NCI-H510A treated with DMSO at 0.1 percent for 48 hours (cell line): ENCODE measurements around the gene TMEM88.

Experiments
- DNase-seq: peaks from one replicate; lab custom pipeline; 2025; lab: John Stamatoyannopoulos, UW

The TMEM88 gene

DNA sequence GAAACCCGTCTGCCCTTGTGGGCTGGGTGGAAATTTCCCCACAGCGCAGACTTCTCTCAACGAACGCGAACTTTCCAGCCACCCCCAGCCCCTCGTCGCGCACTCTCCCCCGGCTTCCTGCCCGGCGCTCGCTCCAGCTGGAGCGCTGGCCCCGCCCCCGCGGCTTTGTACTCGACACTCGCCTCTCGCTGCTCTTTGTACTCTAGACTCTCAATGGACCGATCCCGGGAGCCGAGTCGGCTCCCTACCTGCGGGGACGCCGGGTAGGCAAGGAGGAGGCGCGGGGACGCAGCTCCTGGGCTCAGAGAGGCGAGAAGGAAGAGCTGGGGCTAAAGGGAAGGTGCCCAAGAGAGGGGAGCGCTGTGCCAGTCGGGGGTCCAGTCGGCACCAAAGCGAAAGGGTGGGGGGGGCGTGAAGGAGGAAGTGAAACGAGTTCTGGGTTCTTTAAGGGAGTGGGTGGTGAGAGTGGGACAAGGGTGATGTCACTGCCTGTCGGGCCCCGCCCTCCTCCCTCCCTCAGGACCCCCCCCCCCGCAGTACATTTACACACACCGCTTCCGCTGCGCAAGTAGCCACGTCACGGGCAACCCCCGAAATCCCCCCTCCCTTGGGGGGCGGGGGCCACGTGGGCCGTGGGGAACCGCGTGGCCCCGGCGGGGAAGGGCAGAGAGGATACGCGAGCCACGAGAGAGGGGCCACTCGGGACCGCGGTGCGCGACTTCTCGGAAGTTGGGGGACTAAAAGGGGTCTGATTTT is 11.2 kb upstream of the TMEM88 start:
- peak; percentile 88 for DNase-seq

DNA sequence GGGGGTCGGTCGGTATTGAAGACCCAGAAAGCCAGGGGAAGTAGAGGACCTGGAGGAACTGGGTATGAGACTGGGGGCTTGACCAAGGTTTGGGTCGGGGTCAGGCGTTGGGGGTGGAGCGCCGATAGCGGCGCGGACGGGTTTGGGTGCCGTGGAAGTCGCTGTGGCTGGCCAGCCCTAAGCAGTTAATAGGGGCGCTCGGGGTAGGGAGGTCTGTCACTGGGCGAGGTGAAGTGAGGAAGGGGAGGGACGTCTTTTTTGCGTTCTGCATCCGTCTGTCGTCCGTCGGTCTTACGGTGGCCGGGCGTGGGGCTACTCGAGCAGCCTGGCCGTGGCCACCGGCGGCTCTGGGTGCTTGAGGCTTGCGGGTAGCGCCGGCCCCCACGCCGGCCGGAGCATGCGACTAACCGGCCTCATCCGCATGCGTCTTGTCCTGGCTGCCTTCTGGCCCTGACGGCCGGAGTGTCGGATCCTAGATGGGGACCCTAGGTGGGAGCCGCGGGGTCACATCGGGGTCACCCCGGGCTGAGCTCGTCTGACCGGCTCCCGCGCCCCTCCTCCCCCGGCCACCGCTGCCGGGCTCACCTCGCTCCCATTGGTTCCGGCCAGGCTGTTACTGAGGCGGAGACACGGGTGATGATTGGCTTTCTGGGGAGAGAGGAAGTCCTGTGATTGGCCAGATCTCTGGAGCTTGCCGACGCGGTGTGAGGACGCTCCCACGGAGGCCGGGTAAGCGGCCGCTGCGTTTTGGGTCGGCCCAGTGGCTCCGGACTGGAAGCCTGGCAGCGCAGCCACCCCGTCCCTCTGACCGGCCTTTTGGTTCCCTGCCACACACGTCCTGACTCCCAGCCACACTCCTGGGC is 10.3 kb upstream of the TMEM88 start:
- peak; percentile 92 for DNase-seq

- DNase-seq: no peak
These were observed 9.4 kb upstream of the TMEM88 start for GRCh38 chr17:7845359-7846062.

- no peak for DNase-seq
These were observed 8.7 kb upstream of the TMEM88 start for GRCh38 chr17:7846063-7846735.

DNA sequence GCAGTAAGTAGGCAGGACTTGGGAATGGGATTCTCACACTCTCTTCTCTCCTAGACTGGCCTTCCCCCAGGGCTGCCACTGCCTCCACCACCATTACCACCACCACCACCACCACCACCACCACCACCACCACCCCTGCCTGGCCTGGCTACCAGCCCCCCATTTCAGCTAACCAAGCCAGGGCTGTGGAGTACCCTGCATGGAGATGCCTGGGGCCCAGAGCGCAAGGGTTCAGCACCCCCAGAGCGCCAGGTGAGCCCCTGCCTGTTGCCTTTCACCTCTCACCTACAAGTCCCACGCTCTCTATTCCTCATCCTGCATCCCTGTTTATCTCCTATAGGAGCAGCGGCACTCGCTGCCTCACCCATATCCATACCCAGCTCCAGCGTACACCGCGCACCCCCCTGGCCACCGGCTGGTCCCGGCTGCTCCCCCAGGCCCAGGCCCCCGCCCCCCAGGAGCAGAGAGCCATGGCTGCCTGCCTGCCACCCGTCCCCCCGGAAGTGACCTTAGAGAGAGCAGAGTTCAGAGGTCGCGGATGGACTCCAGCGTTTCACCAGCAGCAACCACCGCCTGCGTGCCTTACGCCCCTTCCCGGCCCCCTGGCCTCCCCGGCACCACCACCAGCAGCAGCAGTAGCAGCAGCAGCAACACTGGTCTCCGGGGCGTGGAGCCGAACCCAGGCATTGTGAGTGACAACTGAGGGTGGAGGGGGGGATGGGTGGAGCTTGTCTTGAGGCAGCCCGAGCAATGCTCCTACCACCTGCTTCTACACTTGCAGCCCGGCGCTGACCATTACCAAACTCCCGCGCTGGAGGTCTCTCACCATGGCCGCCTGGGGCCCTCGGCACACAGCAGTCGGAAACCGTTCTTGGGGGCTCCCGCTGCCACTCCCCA is 7.9 kb upstream of the TMEM88 start:
- DNase-seq: no peak

DNA sequence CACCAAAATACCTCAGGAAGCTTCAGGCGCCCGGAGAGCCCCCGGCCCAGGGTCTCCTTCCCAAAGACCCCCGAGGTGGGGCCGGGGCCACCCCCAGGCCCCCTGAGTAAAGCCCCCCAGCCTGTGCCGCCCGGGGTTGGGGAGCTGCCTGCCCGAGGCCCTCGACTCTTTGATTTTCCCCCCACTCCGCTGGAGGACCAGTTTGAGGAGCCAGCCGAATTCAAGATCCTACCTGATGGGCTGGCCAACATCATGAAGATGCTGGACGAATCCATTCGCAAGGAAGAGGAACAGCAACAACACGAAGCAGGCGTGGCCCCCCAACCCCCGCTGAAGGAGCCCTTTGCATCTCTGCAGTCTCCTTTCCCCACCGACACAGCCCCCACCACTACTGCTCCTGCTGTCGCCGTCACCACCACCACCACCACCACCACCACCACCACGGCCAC is 6.7 kb upstream of the TMEM88 start:
- no peak for DNase-seq

DNA sequence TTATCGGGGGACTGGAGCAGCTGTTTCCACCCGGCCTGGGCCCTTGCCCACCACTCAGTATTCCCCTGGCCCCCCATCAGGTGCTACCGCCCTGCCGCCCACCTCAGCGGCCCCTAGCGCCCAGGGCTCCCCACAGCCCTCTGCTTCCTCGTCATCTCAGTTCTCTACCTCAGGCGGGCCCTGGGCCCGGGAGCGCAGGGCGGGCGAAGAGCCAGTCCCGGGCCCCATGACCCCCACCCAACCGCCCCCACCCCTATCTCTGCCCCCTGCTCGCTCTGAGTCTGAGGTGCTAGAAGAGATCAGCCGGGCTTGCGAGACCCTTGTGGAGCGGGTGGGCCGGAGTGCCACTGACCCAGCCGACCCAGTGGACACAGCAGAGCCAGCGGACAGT is 6.1 kb upstream of the TMEM88 start:
- no peak for DNase-seq

DNA sequence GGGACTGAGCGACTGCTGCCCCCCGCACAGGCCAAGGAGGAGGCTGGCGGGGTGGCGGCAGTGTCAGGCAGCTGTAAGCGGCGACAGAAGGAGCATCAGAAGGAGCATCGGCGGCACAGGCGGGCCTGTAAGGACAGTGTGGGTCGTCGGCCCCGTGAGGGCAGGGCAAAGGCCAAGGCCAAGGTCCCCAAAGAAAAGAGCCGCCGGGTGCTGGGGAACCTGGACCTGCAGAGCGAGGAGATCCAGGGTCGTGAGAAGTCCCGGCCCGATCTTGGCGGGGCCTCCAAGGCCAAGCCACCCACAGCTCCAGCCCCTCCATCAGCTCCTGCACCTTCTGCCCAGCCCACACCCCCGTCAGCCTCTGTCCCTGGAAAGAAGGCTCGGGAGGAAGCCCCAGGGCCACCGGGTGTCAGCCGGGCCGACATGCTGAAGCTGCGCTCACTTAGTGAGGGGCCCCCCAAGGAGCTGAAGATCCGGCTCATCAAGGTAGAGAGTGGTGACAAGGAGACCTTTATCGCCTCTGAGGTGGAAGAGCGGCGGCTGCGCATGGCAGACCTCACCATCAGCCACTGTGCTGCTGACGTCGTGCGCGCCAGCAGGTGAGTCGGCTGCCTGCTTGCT is 5.6 kb upstream of the TMEM88 start:
- no peak for DNase-seq

DNA sequence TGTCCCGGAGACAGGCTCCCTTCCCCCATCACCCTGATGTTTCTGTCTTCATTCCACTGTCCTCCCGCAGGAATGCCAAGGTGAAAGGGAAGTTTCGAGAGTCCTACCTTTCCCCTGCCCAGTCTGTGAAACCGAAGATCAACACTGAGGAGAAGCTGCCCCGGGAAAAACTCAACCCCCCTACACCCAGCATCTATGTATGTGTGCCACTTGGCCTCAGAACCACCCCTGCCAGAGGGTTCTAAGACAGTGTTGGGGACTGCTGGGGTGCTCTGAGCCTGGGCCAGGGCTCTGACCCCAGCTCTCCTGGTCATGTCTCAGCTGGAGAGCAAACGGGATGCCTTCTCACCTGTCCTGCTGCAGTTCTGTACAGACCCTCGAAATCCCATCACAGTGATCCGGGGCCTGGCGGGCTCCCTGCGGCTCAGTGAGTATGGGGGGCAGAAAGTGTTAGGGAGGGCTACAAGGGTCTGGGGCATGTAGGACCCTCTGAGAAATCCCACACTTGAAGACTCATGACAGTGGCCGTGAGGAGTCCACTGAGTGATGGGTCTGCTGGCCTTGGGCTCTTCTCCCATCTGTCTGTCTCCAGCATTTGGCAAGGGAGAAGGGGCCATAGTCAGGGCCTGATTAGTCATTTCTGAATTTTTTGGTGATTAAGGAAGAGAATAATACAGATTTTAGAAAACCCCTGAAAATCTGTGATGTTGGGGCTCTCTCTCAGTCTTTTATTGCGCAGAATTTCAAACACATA is 4.9 kb upstream of the TMEM88 start:
- DNase-seq: no peak

GRCh38 chr17:7850701-7851437 is 4.0 kb upstream of the TMEM88 start:
- DNase-seq: no peak

- DNase-seq: peak; percentile 15
These were observed 3.2 kb upstream of the TMEM88 start for GRCh38 chr17:7851438-7852261.

DNA sequence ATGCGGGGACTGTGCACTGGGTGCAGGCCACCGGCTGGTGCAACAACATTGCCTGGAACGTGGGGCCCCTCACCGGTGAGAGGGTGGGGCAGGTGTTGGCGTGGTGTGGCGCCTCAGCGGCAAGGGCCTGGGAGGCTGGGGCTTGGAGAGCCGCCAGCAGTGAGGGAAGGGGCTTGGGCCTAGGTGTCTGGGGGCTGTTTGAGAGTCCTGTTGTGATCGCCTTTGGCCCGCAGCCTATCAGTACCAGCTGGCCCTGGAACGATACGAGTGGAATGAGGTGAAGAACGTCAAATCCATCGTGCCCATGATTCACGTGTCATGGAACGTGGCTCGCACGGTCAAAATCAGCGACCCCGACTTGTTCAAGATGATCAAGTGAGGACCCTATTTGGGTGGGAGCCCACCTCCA is 2.6 kb upstream of the TMEM88 start:
- DNase-seq: no peak

DNA sequence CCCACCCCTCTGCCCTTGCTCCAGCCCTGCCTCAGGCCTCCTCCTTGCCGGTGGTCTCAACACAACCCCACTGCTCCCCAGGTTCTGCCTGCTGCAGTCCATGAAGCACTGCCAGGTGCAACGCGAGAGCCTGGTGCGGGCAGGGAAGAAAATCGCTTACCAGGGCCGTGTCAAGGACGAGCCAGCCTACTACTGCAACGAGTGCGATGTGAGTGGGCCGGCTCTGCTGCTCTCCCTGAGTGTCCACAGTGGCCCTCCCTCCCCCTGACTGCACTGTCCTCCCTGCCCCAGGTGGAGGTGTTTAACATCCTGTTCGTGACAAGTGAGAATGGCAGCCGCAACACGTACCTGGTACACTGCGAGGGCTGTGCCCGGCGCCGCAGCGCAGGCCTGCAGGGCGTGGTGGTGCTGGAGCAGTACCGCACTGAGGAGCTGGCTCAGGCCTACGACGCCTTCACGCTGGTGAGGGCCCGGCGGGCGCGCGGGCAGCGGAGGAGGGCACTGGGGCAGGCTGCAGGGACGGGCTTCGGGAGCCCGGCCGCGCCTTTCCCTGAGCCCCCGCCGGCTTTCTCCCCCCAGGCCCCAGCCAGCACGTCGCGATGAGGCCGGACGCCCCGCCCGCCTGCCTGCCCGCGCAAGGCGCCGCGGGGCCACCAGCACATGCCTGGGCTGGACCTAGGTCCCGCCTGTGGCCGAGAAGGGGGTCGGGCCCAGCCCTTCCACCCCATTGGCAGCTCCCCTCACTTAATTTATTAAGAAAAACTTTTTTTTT is 1.8 kb upstream of the TMEM88 start:
- no peak for DNase-seq

DNA sequence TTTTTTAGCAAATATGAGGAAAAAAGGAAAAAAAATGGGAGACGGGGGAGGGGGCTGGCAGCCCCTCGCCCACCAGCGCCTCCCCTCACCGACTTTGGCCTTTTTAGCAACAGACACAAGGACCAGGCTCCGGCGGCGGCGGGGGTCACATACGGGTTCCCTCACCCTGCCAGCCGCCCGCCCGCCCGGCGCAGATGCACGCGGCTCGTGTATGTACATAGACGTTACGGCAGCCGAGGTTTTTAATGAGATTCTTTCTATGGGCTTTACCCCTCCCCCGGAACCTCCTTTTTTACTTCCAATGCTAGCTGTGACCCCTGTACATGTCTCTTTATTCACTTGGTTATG is 1.2 kb upstream of the TMEM88 start:
- no peak for DNase-seq

GRCh38 chr17:7854078-7854777 is 638 bp upstream of the TMEM88 start:
- no peak for DNase-seq

GRCh38 chr17:7855660-7856010 is 769 bp downstream of the TMEM88 start:
- no peak for DNase-seq
